ENCODE measurements around the gene ADI1.
"Not testable (repeated sequence)": the region's sequence is repeated elsewhere in the genome, so short reads cannot be mapped to it uniquely, and the experiment has no call there.

ADI1 gene

GRCh38 chr2:3493615-3494007 lies 25.7 kb downstream of the ADI1 start:
- Mint-ChIP-seq H3K36me3 (ENCODE audit: low read depth) (peaks cover 35% of the 10 kb centered on the region), H3K4me1 (ENCODE audit: low read depth) (no peaks in the 10 kb centered on the region), H3K27ac (no peak overlapping the region), H3K27me3 (no peaks in the 10 kb centered on the region), H3K9me3 (no peaks in the 10 kb centered on the region), H3K4me3 (no peak overlapping the region)
- no peak for DNase-seq

- no peaks in the 10 kb centered on the region for H3K27me3 Mint-ChIP-seq
- H3K9me3 Mint-ChIP-seq: no peaks in the 10 kb centered on the region
- no peak overlapping the region for H3K27ac Mint-ChIP-seq
- peaks cover 30% of the 10 kb centered on the region for H3K36me3 Mint-ChIP-seq (ENCODE audit: low read depth)
- no peak overlapping the region for H3K4me3 Mint-ChIP-seq
- no peak for DNase-seq
- H3K4me1 Mint-ChIP-seq (ENCODE audit: low read depth): no peaks in the 10 kb centered on the region
Observed at GRCh38 chr2:3492951-3493614, 26.2 kb downstream of the ADI1 start.

- H3K36me3 Mint-ChIP-seq (ENCODE audit: low read depth): peaks cover 23% of the 10 kb centered on the region
- not testable (repeated sequence) for H3K4me1 Mint-ChIP-seq (ENCODE audit: low read depth); H3K9me3 Mint-ChIP-seq; H3K27ac Mint-ChIP-seq; H3K27me3 Mint-ChIP-seq; DNase-seq; H3K4me3 Mint-ChIP-seq
Observed at GRCh38 chr2:3492475-3492787, 26.9 kb downstream of the ADI1 start.

GRCh38 chr2:3491716-3492474 lies 27.4 kb downstream of the ADI1 start:
- DNase-seq: no peak
- no peak overlapping the region for H3K27ac Mint-ChIP-seq
- H3K9me3 Mint-ChIP-seq: no peaks in the 10 kb centered on the region

GRCh38 chr2:3491306-3491705 lies 28.0 kb downstream of the ADI1 start:
- Mint-ChIP-seq H3K27ac (no peak overlapping the region), H3K9me3 (no peaks in the 10 kb centered on the region), H3K4me3 (no peak overlapping the region), H3K27me3 (no peaks in the 10 kb centered on the region), H3K36me3 (ENCODE audit: low read depth) (peaks cover 14% of the 10 kb centered on the region), H3K4me1 (ENCODE audit: low read depth) (no peaks in the 10 kb centered on the region)
- DNase-seq: no peak

More at GRCh38 chr2:3491716-3492474, 27.4 kb downstream of the ADI1 start:
- no peaks in the 10 kb centered on the region for H3K4me1 Mint-ChIP-seq (ENCODE audit: low read depth)
- peaks cover 18% of the 10 kb centered on the region for H3K36me3 Mint-ChIP-seq (ENCODE audit: low read depth)
- no peak overlapping the region for H3K4me3 Mint-ChIP-seq
- H3K27me3 Mint-ChIP-seq: no peaks in the 10 kb centered on the region

GRCh38 chr2:3490191-3491170 lies 28.9 kb downstream of the ADI1 start:
- H3K9me3 Mint-ChIP-seq: no peaks in the 10 kb centered on the region
- peaks cover 14% of the 10 kb centered on the region for H3K36me3 Mint-ChIP-seq (ENCODE audit: low read depth)
- no peak overlapping the region for H3K27ac Mint-ChIP-seq
- H3K4me3 Mint-ChIP-seq: no peak overlapping the region
- DNase-seq: no peak
- H3K4me1 Mint-ChIP-seq (ENCODE audit: low read depth): no peaks in the 10 kb centered on the region
- H3K27me3 Mint-ChIP-seq: no peaks in the 10 kb centered on the region

- no peaks in the 10 kb centered on the region for H3K9me3 Mint-ChIP-seq
- no peak overlapping the region for H3K27ac Mint-ChIP-seq
- H3K36me3 Mint-ChIP-seq (ENCODE audit: low read depth): peaks cover 14% of the 10 kb centered on the region
Observed at GRCh38 chr2:3489764-3490115, 29.6 kb downstream of the ADI1 start.

GRCh38 chr2:3488855-3489763 lies 30.2 kb downstream of the ADI1 start:
- Mint-ChIP-seq H3K9me3 (no peaks in the 10 kb centered on the region), H3K4me3 (no peak overlapping the region), H3K27me3 (no peaks in the 10 kb centered on the region), H3K36me3 (ENCODE audit: low read depth) (peaks cover 19% of the 10 kb centered on the region), H3K4me1 (ENCODE audit: low read depth) (no peaks in the 10 kb centered on the region), H3K27ac (no peak overlapping the region)
- no peak for DNase-seq

More at GRCh38 chr2:3489764-3490115, 29.6 kb downstream of the ADI1 start:
- Mint-ChIP-seq H3K27me3 (no peaks in the 10 kb centered on the region), H3K4me3 (no peak overlapping the region), H3K4me1 (ENCODE audit: low read depth) (no peaks in the 10 kb centered on the region)
- no peak for DNase-seq

GRCh38 chr2:3488061-3488531 lies 31.2 kb downstream of the ADI1 start:
- H3K36me3 Mint-ChIP-seq (ENCODE audit: low read depth): peaks cover 24% of the 10 kb centered on the region
- H3K9me3 Mint-ChIP-seq: no peaks in the 10 kb centered on the region
- no peak overlapping the region for H3K4me3 Mint-ChIP-seq
- H3K4me1 Mint-ChIP-seq (ENCODE audit: low read depth): no peaks in the 10 kb centered on the region
- DNase-seq: no peak
- H3K27ac Mint-ChIP-seq: no peak overlapping the region
- no peaks in the 10 kb centered on the region for H3K27me3 Mint-ChIP-seq

GRCh38 chr2:3487432-3487831 lies 31.9 kb downstream of the ADI1 start:
- H3K9me3 Mint-ChIP-seq: no peaks in the 10 kb centered on the region
- peaks cover 28% of the 10 kb centered on the region for H3K36me3 Mint-ChIP-seq (ENCODE audit: low read depth)
- H3K4me1 Mint-ChIP-seq (ENCODE audit: low read depth): no peaks in the 10 kb centered on the region
- no peak overlapping the region for H3K4me3 Mint-ChIP-seq
- H3K27me3 Mint-ChIP-seq: no peaks in the 10 kb centered on the region
- no peak for DNase-seq
- H3K27ac Mint-ChIP-seq: no peak overlapping the region

GRCh38 chr2:3487028-3487425 lies 32.3 kb downstream of the ADI1 start:
- Mint-ChIP-seq H3K9me3 (no peaks in the 10 kb centered on the region), H3K27ac (no peak overlapping the region), H3K4me3 (no peak overlapping the region), H3K27me3 (no peaks in the 10 kb centered on the region), H3K4me1 (ENCODE audit: low read depth) (no peaks in the 10 kb centered on the region), H3K36me3 (ENCODE audit: low read depth) (peaks cover 31% of the 10 kb centered on the region)
- no peak for DNase-seq

GRCh38 chr2:3486047-3487027 lies 33.0 kb downstream of the ADI1 start:
- Mint-ChIP-seq H3K27me3 (no peaks in the 10 kb centered on the region), H3K27ac (no peak overlapping the region), H3K4me3 (no peak overlapping the region), H3K9me3 (no peaks in the 10 kb centered on the region), H3K36me3 (ENCODE audit: low read depth) (peaks cover 38% of the 10 kb centered on the region), H3K4me1 (ENCODE audit: low read depth) (no peaks in the 10 kb centered on the region)
- no peak for DNase-seq

- DNase-seq: no peak
- no peaks in the 10 kb centered on the region for H3K27me3 Mint-ChIP-seq
- no peaks in the 10 kb centered on the region for H3K9me3 Mint-ChIP-seq
- peaks cover 3% of the 10 kb centered on the region for H3K4me1 Mint-ChIP-seq (ENCODE audit: low read depth)
- H3K27ac Mint-ChIP-seq: no peak overlapping the region
- H3K36me3 Mint-ChIP-seq (ENCODE audit: low read depth): peaks cover 46% of the 10 kb centered on the region
- no peak overlapping the region for H3K4me3 Mint-ChIP-seq
Observed at GRCh38 chr2:3485166-3485565, 34.2 kb downstream of the ADI1 start.

Measured in activated T-cell treated with anti-CD3 and anti-CD28 coated beads, Interleukin-2, amount 50 U/mL, for 24 hours (primary cell).